ENCODE measurements around the gene THYN1. TPM values are rescaled to one million over a fixed set of nuclear protein-coding genes. Genes with fewer than 3 reads are reported as not detected.

The THYN1 gene
- total and polyA plus RNA-seq, 2 of the 13 experiments (the other 11 are each of a cell fraction or from before 2014, with no cell fraction given), result 36.1 to 87.6 TPM

DNA sequence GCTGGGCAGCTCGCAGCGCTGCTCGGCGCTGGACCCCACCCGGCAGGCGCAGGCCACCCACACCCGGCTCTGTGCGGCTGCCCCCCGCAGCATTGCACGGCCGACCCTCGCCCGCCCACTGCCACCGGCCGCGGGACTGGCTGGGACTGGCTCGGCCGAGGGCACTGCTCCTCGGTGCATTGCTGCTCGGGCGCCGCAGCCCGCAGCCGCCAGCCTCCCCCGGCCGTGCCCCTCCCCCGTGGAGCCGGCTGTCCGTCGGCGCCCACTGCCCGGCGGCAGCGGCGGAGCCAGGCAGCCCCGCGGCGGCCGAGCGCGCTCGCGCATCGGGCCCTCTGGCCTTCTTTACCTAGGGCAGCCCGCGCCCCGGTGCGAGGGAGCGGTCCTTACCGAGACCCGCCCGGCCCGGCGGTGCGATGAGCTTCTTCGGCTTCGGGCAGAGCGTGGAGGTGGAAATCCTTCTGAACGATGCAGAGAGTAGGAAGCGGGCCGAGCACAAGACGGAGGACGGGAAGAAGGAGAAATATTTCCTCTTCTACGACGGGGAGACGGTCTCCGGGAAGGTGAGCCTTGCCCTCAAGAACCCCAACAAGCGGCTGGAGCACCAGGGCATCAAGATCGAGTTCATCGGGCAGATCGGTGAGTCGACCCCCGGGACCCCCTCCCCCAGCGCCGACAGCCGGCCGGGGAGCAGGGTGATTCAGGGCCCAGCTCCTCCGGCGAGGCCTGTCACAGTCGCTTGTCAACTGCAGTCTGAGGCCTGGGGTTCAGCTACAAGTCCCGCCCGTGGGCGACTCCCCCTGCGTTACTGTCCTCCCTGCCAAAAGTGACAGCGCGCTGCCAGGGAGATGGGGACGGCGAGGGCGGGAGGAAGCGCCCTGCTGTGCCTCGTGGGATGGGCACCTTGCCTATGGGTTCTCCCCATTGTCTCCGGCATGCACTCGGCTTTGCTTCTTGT is 28.2 kb downstream of the THYN1 start (continued):
- TF ChIP-seq, protein P1, sequence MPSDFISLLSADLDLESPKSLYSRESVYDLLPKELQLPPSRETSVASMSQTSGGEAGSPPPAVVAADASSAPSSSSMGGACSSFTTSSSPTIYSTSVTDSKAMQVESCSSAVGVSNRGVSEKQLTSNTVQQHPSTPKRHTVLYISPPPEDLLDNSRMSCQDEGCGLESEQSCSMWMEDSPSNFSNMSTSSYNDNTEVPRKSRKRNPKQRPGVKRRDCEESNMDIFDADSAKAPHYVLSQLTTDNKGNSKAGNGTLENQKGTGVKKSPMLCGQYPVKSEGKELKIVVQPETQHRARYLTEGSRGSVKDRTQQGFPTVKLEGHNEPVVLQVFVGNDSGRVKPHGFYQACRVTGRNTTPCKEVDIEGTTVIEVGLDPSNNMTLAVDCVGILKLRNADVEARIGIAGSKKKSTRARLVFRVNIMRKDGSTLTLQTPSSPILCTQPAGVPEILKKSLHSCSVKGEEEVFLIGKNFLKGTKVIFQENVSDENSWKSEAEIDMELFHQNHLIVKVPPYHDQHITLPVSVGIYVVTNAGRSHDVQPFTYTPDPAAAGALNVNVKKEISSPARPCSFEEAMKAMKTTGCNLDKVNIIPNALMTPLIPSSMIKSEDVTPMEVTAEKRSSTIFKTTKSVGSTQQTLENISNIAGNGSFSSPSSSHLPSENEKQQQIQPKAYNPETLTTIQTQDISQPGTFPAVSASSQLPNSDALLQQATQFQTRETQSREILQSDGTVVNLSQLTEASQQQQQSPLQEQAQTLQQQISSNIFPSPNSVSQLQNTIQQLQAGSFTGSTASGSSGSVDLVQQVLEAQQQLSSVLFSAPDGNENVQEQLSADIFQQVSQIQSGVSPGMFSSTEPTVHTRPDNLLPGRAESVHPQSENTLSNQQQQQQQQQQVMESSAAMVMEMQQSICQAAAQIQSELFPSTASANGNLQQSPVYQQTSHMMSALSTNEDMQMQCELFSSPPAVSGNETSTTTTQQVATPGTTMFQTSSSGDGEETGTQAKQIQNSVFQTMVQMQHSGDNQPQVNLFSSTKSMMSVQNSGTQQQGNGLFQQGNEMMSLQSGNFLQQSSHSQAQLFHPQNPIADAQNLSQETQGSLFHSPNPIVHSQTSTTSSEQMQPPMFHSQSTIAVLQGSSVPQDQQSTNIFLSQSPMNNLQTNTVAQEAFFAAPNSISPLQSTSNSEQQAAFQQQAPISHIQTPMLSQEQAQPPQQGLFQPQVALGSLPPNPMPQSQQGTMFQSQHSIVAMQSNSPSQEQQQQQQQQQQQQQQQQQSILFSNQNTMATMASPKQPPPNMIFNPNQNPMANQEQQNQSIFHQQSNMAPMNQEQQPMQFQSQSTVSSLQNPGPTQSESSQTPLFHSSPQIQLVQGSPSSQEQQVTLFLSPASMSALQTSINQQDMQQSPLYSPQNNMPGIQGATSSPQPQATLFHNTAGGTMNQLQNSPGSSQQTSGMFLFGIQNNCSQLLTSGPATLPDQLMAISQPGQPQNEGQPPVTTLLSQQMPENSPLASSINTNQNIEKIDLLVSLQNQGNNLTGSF (CRISPR knock-in tag; IDR thresholded peaks at IDR 0.05), result 0 out of 2 replicates have a peak, but pooled peaks have one; percentile 7
- TF ChIP-seq ZNF432 (CRISPR knock-in tag; IDR thresholded peaks at IDR 0.05; ENCODE audit: borderline replicate concordance) (no peak), ZNF709 (CRISPR knock-in tag; IDR thresholded peaks at IDR 0.05) (0 out of 2 replicates have a peak, but pooled peaks have one; percentile 1), U2AF1 (optimal IDR thresholded peaks at IDR 0.05; ENCODE audit: low read depth, low read length) (no peak), ZNF75D (CRISPR knock-in tag; IDR thresholded peaks at IDR 0.05; ENCODE audit: borderline replicate concordance) (no peak), SMAD9 (CRISPR knock-in tag; IDR thresholded peaks at IDR 0.05) (no peak), ADNP (CRISPR knock-in tag; IDR thresholded peaks at IDR 0.05) (no peak), RFXANK (CRISPR knock-in tag; IDR thresholded peaks at IDR 0.05) (no peak), KAT2B (IDR thresholded peaks at IDR 0.05; ENCODE audit: borderline replicate concordance, low read depth, low read length) (no peak), ZNF326 (CRISPR knock-in tag; IDR thresholded peaks at IDR 0.05; ENCODE audit: borderline replicate concordance) (no peak), PHF8 (CRISPR knock-in tag; IDR thresholded peaks at IDR 0.05) (0 out of 2 replicates have a peak, but pooled peaks have one; percentile 1), HOXA5 (CRISPR knock-in tag; IDR thresholded peaks at IDR 0.05) (0 out of 2 replicates have a peak, but pooled peaks have one; percentile 32), SIN3B (IDR thresholded peaks at IDR 0.05; ENCODE audit: low read length) (no peak), SUZ12 (IDR thresholded peaks at IDR 0.05; ENCODE audit: low read depth, low read length) (no peak), ZNF451 (CRISPR knock-in tag; IDR thresholded peaks at IDR 0.05) (peak; percentile 46; the same call in 1 of the 2 replicates)
- TF ChIP-seq, protein P2, sequence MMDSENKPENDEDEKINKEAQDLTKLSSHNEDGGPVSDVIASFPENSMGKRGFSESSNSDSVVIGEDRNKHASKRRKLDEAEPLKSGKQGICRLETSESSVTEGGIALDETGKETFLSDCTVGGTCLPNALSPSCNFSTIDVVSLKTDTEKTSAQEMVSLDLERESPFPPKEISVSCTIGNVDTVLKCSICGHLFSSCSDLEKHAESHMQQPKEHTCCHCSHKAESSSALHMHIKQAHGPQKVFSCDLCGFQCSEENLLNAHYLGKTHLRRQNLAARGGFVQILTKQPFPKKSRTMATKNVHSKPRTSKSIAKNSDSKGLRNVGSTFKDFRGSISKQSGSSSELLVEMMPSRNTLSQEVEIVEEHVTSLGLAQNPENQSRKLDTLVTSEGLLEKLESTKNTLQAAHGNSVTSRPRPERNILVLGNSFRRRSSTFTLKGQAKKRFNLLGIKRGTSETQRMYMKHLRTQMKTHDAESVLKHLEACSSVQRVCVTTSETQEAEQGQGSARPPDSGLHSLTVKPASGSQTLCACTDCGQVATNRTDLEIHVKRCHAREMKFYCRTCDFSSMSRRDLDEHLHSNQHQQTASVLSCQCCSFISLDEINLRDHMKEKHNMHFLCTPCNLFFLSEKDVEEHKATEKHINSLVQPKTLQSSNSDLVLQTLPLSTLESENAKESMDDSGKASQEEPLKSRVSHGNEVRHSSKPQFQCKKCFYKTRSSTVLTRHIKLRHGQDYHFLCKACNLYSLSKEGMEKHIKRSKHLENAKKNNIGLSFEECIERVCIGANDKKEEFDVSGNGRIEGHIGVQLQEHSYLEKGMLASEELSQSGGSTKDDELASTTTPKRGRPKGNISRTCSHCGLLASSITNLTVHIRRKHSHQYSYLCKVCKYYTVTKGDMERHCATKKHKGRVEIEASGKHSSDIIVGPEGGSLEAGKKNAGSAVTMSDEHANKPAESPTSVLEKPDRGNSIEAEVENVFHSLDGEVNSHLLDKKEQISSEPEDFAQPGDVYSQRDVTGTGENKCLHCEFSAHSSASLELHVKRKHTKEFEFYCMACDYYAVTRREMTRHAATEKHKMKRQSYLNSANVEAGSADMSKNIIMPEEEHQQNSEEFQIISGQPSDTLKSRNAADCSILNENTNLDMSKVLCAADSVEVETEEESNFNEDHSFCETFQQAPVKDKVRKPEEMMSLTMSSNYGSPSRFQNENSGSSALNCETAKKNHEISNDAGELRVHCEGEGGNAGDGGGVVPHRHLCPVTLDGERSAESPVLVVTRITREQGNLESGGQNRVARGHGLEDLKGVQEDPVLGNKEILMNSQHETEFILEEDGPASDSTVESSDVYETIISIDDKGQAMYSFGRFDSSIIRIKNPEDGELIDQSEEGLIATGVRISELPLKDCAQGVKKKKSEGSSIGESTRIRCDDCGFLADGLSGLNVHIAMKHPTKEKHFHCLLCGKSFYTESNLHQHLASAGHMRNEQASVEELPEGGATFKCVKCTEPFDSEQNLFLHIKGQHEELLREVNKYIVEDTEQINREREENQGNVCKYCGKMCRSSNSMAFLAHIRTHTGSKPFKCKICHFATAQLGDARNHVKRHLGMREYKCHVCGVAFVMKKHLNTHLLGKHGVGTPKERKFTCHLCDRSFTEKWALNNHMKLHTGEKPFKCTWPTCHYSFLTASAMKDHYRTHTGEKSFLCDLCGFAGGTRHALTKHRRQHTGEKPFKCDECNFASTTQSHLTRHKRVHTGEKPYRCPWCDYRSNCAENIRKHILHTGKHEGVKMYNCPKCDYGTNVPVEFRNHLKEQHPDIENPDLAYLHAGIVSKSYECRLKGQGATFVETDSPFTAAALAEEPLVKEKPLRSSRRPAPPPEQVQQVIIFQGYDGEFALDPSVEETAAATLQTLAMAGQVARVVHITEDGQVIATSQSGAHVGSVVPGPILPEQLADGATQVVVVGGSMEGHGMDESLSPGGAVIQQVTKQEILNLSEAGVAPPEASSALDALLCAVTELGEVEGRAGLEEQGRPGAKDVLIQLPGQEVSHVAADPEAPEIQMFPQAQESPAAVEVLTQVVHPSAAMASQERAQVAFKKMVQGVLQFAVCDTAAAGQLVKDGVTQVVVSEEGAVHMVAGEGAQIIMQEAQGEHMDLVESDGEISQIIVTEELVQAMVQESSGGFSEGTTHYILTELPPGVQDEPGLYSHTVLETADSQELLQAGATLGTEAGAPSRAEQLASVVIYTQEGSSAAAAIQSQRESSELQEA (CRISPR knock-in tag; IDR thresholded peaks at IDR 0.05; ENCODE audit: not compliant biosample characterization), result no peak
